CD4-positive, alpha-beta T cell treated with Interleukin-6 at 100 ng/mL for 8 hours (primary cell): Measurements from ENCODE around the gene MPRIP.
"Not testable (repeated sequence)": the region's sequence is repeated elsewhere in the genome, so short reads cannot be mapped to it uniquely, and the experiment has no call there.

ENCODE experiments used
- DNase-seq: peaks from one replicate; pipeline ENCODE4 v3.0.0-alpha.2; 2020; ENCODE audit warnings: mixed read lengths, low spot score

Gene MPRIP

DNA sequence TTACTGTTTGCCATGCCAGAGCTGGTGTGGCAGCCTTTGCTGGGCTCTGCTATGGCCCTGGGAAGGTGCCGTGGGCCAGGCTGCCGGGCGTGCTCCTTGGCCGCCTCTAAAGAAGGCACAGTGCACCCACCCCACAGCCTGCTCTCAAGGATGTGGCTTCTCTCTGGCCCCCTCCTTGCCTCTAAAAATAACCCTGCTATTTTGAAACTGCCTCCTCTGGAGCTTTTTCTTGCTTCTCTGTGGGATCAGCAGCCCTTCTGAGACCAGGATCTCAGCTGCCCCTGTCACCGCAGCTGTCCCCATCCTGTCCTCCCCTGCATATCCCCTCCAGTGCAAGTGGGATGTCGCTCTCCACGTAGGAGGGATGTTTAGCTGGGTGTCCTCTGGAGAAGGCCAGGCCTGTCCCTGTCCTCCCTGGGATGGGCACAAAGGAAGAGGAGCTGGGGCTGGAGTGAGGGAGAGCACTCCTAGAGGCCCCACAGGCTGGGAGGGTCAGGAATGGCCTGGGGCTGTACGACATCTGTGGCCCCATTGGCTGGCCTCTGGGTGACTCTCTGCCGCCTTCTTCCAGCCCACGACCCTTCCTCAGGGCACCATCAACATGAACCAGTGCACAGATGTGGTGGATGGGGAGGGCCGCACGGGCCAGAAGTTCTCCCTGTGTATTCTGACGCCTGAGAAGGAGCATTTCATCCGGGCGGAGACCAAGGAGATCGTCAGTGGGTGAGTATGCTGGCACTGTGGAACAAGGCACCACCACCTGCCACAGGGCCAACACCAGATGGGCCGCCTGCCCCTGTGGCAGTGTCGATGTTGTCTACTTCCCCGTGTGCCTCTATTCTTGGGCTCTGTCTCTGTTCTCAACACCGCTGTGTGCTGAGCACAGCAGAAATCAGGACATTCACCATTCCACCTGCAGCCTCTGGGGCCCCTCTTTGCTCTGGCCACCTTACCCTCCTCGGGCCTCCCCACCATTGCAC lies 84.2 kb downstream of the MPRIP start:
- peak; percentile 12 for DNase-seq

DNA sequence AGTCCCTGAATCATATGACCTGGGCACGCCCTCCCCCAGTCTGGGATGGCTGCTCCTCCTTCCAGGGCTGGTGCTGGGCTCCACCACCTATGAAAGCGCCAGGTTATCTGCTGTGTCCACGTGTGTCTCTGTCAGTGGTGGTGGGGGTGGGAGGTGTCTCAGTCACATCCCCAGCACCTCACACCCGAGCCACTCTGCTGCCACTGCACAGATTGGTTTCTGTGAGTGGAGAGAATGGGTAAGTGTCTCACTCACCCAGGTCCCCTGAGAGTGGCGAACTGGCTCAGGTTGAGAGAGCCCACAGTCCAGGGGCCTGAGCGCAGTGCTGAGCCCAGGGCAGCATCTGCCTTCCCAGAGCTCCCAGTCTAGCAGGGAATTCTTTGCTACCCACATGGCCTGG lies 84.9 kb downstream of the MPRIP start:
- no peak for DNase-seq

DNA sequence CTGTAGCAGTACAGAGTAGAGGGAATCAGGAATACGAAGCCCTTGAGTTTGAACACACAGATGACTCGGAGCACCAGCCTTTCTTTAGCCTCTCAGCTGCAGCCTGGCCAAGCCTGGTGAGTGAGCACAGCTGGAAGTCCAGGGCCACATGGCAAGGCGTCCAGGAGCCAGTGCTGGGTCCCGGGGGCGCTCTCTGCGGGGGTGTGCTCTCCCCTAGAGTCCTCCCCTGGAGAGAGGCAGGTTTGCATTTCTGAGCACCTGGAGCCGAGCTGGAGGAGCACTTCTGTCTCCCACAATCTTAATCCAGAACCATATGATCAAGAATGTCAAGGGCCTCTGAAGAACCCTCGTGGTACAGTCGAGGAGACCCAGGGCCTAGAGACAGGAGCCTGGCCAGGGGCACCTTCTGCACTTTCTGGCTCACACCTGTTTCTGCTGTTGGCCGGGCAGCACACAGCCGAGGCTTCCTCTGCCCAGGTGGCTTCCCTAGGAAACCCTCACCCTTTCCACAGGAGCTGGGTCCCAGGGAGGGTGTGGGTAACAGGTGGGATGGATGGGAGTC lies 85.6 kb downstream of the MPRIP start:
- DNase-seq = no peak

DNA sequence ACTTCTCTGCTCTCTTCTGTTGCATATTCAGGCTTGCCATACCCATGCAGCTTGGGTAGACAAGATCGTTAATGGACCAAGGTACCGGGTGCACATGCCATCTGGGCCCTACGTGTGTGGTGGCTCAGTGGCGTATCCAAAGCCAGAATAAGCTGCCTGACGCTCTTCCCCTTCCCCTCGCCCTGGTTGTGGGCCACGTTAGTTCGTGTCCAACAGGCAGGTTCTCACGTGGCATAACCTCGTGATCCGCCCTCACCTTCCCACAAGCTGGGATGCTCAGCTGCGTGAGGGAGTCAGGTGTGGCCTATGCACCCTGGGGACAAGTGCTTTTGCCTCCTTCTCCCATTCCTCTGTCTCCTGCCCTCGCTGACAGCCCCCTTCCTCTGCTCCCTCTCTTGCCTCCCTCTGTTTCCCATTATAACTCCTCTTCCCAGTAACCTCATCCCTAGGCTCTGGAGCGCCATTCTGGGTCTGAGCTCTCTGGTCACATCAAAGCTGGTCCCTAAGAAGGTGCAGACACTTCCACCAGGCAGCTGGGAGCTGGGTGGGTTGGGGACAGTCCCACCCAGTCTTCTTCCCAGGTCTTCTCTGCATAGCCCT lies 86.3 kb downstream of the MPRIP start:
- DNase-seq = no peak

DNA sequence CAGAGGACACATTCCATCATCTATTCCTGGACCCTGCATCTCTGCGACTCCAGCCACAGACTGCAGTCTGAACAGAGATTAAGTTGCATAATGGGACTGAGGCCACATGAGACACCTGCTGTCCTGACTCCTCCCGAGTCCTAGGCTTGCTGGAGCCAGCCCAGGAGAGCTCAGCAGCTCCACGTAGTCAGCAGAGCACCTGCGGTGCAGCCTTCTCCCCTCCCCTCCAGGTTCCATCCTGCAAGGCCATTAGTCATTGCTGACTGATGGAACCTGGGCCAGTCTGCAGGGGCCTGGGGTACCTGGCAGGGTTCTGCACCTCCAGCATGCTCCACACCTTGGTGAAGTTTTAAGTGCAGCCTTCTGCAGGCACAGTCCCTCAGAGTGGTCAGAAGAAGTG lies 87.2 kb downstream of the MPRIP start:
- DNase-seq = no peak

DNA sequence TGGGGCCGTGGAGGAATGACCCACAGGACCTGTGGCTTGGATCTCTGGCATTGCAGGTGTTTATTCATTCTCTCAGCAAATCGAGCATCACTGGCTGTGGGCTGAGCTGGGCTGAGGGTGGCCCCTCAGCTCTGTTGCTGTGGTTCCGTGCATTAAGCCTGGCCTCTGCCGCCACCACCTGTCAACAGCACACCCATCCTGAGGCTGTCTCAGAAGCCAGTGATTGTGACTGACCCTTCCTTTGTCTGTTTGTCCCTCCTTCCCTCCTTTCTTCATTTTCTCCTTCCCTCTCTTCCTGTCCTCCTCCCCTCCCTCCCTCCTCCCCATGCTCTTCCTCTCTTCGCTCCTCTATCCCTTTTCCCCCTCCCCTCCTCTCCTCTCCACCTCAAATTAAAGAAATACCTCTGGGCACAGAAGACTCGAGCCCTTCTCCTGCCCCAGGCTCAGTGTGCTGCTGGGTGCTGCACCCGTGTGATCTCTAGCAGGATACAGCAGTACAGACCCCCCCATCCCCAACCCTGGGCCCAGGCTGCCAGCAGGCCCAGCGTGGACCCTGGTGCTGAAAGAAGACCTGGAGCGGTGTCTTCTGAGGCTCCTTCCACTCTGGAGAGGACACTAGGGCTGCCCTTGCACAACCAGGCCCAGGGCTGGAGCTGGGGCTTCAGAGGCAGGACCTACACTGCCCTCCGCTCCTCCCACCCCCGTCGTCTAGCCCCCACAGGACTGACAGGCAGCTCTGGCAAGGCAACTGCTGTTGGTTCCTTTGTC lies 88.0 kb downstream of the MPRIP start:
- DNase-seq = no peak

DNA sequence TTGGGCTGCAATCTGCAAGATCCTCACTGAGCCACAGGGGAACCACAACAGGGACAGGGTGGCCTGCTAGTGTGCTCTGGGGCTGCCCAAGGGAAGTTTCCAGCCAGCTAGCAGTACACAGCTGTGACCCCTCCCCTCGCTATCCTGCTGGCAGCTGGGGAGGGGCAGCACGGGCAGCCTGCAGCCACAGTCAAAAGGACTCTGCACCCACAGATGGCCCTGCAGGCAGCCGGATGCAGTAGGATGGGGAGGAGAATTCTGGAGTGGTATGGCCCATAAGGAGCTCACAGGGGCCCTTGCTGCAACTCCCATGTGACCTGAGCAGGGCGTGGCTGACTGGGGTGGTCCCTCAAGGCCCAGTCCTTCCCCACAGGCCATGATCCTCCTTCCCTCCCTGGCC lies 89.6 kb downstream of the MPRIP start:
- no peak for DNase-seq

DNA sequence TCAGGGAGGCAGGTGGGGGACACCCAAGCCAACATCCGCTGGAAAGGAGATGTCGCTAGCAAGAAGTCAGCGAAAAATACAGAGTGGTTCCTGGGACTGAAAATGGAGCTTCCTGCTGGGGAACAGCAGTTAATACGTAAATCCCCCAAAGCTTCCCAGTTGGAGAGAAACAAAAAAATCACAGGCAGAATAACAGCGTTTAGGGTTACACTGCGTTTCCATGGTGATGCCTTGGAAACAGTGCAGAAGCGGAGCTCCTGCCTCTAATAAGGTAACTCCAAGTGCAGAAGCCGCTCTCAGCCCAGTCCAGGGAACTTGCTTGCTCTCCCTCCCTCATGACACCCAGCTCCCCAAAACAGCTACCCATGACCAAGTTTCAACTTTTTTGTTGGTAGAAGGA lies 90.5 kb downstream of the MPRIP start:
- no peak for DNase-seq

DNA sequence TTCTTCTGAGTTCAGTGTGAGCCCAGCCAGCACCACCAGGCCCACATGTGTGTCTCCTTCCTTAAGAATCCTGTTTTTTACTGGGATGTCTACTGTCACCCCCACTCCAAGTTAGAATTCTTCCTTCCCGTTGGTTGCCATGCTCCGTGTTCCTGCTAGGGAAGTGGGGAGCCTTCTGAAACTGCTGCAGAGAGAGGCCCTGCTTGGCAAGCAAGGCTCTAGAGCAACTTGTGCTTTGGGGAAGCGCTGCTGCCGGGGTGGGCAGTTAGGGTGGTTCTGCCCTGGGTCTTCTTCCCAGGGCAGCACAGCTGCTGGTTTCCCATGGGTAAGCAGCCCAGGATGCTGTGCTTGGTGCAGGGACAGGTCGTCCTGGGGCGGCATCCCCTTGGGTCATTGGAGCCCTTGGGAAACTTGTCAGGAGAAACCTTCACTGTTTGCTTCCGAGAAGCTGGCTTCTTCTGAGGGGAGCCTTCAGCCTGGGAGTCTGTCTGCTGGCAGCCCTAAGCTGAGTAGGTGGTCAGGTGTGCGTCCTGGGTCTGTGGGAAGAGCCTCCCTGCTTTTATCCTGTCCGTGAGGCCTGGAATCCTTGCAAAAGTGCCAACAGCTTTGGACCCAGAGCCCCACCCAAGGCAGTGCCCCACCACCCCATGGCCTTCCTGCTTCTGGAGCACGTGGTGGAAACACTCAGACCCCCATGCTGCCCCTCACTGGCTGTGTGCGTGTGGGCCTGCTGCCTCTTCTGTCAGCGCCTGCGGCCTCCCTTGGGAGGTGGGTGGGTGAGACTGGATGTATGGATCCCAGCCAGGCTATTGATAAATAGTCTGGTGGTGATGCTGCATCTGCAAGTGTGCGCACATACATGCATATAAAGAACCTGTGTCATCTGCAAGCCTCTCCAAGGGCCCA lies 92.0 kb downstream of the MPRIP start:
- DNase-seq = no peak

DNA sequence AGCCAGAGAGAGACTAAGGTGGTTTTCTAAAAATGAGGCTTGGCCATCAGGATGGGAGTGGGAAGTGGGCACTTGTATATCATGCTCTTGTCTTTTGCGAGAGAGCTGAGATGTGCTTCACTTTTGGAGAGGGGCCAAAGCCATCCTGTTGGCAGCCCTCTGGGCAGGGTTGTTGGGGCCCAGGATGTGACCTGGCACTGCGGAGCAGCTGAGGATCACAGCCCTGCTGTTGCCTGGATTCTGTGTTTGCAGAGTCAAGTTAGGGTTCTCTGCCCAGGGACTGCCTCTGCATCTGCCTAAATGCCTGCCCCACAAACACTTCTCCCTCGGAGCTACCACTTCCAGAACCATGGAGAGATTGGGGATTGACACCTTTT lies 92.7 kb downstream of the MPRIP start:
- no peak for DNase-seq

DNA sequence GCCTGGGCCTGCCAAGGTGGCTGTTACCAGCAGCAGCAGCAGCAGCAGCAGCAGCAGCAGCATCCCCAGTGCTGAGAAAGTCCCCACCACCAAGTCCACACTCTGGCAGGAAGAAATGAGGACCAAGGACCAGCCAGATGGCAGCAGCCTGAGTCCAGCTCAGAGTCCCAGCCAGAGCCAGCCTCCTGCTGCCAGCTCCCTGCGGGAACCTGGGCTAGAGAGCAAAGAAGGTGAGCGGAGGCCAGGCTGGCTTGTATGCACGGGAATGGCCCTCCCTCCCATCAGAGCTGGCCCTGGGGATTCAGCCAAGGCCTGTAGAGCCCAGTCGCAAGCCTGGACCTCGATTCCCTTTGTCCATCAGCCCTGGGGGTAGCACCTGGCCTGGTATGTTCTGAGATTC lies 94.0 kb downstream of the MPRIP start:
- DNase-seq = not testable (repeated sequence)

DNA sequence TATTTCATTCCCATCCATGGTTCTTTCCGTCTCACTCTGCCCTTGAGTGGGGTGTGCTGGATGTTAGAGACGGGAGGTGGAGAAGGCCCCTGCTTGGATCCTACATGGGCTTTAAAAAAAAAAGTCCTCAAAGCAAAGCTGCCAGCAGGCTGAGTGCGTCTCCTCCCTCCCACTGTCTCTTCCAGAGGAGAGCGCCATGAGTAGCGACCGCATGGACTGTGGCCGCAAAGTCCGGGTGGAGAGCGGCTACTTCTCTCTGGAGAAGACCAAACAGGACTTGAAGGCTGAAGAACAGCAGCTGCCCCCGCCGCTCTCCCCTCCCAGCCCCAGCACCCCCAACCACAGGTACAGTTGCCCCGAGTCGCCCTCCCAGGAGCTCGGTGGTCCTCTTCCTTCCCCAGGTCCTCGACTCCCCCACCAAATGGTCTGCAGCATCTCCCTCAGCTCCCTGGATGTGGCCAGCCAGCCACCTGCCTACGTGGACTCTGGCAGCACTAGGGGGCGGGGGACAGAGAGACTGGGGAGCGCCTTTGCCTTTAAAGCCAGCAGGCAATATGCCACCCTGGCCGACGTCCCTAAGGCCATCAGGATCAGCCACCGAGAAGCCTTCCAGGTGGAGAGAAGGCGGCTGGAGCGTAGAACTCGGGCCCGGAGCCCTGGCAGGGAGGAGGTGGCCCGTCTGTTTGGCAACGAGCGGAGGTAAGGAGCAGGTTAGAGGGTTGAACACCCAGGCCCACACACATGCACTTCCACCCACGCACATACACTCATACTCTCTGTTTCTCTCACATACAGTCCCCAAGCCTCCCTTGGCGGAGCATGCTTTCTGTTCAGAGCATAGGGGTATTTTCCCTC lies 95.7 kb downstream of the MPRIP start:
- no peak for DNase-seq

DNA sequence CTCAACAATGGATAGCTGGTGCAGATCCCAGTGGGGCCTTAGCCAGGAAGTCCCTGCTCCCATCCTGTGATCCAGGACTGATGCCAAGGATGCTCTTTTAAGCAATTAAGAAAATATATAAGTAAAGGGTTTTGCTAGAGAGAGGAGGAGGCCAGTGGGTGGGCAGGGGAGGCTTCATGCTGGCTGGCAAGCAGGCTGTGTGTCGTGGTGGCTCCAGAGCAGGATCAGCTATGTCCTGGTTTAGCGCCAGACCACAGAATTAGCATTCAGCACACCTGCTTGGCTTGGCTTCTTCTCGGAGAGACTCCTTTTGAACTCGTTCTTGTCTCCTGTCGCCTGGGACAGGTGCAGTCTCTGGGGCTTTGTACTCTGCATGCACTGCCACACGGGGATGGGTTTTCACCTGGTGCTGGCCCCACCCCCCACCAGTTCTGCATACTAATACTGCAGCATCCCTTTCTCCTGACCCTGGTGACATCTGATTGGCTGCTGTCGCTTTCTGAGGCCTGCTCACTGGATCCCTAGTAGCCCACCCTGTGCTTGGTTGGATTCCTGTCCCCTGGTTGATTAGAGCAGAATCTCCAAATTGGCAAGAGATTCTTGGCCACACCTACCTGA lies 97.8 kb downstream of the MPRIP start:
- no peak for DNase-seq

DNA sequence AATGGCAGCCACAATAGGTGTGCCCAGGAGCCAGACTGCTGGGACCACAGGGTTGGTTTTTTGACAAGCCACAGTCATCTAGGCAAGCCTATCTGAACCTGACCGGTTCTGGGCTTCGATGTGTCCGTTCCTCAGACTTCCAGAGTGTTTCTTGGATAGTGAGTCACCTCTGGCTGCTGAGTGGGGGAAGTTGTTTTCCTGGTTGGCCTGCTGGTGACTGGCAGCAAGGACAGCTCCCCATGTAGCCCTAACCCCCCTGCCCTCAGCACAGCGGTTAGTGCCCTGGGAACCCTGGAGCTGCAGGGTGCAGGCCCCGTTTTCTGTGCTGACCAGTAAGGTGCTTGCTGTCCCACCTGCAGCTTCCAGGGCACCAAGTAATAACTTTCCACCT lies 98.3 kb downstream of the MPRIP start:
- DNase-seq = no peak

DNA sequence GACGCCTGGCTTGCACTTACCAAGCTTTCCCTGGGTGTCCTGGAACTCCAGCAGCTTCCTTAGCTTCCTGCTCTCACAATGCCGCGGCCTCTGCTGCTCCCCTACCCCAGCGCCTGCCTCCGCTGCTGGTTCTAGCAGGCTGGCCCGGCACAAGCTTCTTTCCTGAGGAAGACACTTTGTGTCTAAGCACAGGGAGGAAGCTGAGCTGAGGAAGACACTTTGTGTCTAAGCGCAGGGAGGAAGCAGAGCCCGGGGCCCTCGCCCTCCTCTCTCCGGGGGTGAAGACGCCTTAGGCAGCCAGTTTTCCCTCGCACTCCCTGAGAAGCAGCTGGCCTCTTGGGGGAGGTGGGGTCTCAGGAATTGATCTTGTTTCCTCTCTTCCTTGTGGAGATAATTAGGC lies 99.0 kb downstream of the MPRIP start:
- DNase-seq = no peak

DNA sequence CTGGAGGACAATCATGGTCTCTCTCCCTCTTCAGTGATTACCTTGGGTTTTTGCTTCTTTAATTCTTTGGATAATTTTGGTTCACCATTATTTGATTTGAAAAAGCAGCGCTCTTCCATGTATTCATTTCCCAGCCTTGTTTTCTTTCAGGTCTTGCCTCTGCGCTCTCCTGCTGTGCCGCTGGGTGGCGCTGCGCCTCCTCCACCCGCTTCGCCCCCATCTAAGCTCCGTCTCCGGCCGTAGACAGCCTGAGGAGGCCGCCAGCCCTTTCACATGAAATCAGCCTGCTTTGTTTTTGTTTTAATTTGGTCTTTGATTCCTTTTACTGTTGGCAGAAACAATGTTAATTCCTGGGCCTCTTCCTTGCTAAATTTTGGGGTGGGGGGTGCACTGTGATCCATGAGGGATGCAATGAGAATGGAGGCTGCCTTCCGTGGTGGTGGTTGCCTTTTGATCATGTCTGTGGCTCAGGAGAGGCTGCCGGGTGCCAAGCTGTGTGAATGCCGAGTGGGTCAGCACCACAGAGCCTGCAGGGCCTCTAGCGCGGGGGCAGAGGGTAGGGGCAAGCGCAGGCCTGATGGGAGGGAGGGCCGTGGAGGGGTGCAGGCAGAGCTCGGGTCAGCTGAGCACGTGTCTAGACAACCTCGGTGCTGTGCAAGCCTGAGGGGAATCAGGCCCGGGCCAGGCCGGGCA lies 99.7 kb downstream of the MPRIP start:
- DNase-seq = peak; percentile 42

DNA sequence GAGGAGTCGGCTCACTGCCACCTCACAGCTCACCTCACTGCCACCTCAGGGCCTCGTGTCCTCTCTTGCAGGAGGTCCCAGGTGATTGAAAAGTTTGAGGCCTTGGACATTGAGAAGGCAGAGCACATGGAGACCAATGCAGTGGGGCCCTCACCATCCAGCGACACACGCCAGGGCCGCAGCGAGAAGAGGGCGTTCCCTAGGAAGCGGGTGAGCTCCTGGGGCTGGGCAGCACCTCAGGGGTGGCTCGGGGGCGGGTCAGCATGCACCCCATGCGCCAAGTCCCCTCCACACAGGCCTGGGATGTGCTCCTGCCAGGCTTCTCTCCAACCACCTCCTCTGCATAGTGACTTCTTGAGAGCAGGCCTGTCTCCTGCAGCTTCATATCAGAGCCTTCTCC lies 100.3 kb downstream of the MPRIP start:
- no peak for DNase-seq

DNA sequence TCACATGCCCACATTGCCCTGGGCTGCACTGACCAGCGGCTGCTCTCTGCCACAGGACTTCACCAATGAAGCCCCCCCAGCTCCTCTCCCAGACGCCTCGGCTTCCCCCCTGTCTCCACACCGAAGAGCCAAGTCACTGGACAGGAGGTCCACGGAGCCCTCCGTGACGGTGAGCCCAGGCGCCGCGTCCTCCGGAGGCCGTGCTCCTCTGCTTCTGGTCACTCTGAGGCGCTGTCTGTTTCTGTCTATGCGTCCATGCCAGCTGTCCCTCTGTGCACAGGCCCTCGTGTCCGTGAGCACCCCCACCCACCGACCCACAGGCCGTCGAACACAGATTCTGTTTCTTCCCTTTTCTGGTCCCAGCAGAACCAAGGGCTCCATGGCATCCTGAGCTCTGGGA lies 101.2 kb downstream of the MPRIP start:
- no peak for DNase-seq

DNA sequence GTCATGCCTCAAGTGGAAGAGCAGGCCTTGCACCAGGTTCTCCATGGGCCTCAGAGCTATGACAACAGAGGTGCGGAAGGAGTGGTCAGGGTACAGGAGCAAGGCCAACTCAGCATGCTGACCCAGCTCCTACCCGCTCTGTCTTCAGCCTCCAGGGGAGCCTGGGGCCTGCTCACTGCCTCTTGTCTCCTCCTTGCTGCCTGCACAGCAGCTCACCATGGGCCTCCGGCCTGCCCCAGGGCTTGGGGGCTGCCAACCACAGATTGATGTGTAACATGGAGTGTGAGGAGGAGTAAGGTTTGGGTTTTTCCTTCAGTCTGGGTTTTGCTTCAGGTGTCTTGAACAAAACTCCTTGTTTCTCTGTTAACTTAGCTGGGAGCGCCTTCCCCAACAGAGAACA lies 101.8 kb downstream of the MPRIP start:
- DNase-seq = no peak
